Karpas-422 (cell line): Measurements from ENCODE around the gene CACNB2. TPM values are rescaled to one million over a fixed set of nuclear protein-coding genes. Genes with fewer than 3 reads are reported as not detected.

Source experiments
- DNase-seq: peaks from one replicate; pipeline ENCODE4 v3.0.0-alpha.2; 2015
- H2AFZ ChIP-seq: fragments of 200-600 bp; sonication (generic); 2 replicates; pipeline ENCODE4 v1.6.1; 2014; ENCODE audit warnings: antibody characterized with exemption, low read length, mixed read lengths
- H3K27ac ChIP-seq: fragments of 200-600 bp; sonication (generic); 2 replicates; pipeline ENCODE4 v1.5.1; 2014; ENCODE audit warnings: mild to moderate bottlenecking, low read length, moderate library complexity
- H3K27me3 ChIP-seq: fragments of 200-600 bp; sonication (generic); 2 replicates; pipeline ENCODE4 v1.6.1; 2014; ENCODE audit warnings: low read length, mixed read lengths
- H3K36me3 ChIP-seq: fragments of 200-600 bp; sonication (generic); 2 replicates; pipeline ENCODE4 v1.6.1; 2014; ENCODE audit warnings: low read length, mixed read lengths; ENCODE audit not compliant: insufficient read depth
- H3K4me1 ChIP-seq: fragments of 200-600 bp; sonication (generic); 2 replicates; pipeline ENCODE4 v1.6.1; 2014; ENCODE audit warnings: mild to moderate bottlenecking, low read length, mixed read lengths
- H3K4me2 ChIP-seq: fragments of 200-600 bp; sonication (generic); 2 replicates; pipeline ENCODE4 v1.6.1; 2014; ENCODE audit warnings: low read length, low read depth, mild to moderate bottlenecking; ENCODE audit not compliant: poor library complexity, severe bottlenecking
- H3K4me3 ChIP-seq: fragments of 200-600 bp; sonication (generic); 2 replicates; pipeline ENCODE4 v1.5.1; 2014; ENCODE audit warnings: mild to moderate bottlenecking, antibody characterized with exemption, low read length, mixed read lengths
- H3K79me2 ChIP-seq: fragments of 200-600 bp; sonication (generic); 2 replicates; pipeline ENCODE4 v1.6.1; 2014; ENCODE audit warnings: mild to moderate bottlenecking, low read length, mixed read lengths
- H3K9ac ChIP-seq: fragments of 200-600 bp; sonication (generic); 2 replicates; pipeline ENCODE4 v1.6.0; 2014; ENCODE audit warnings: low read length
- H3K9me2 ChIP-seq: fragments of 200-600 bp; sonication (generic), shearing (Covaris generic); replicated peaks from 2 replicates; pipeline ENCODE4 v1.6.0; 2014; ENCODE audit warnings: mild to moderate bottlenecking, low read length, moderate library complexity; ENCODE audit not compliant: insufficient read depth
- H3K9me3 ChIP-seq: fragments of 300-700, 200-600 bp; sonication (generic); 2 replicates; pipeline ENCODE4 v1.6.1; 2014; ENCODE audit warnings: low read length, mixed read lengths
- H4K20me1 ChIP-seq: fragments of 200-600 bp; sonication (generic); 2 replicates; pipeline ENCODE4 v1.6.1; 2014; ENCODE audit warnings: mild to moderate bottlenecking, antibody characterized with exemption, low read length, low read depth; ENCODE audit not compliant: insufficient read depth
- total RNA-seq: library from RNA; depleted of rRNA; stranded (reverse); fragments of >200 nt; shearing (Covaris generic); gene quantifications from 2 replicates; pipeline ENCODE4 v1.2.3, GENCODE V29; 2014; ENCODE audit warnings: low replicate concordance

The CACNB2 gene
- total RNA-seq, 1 experiment from 2014 or later: not detected

- no peak overlapping the region for H2AFZ ChIP-seq
Observed at GRCh38 chr10:18217577-18217976, 77.4 kb downstream of the CACNB2 start.

GRCh38 chr10:18219146-18219545 is 78.9 kb downstream of the CACNB2 start:
- Histone ChIP-seq H3K4me3 (no peak overlapping the region), H3K79me2 (no peaks in the 10 kb centered on the region), H3K9me2 (no peaks in the 10 kb centered on the region), H3K36me3 (no peaks in the 10 kb centered on the region), H3K9me3 (no peaks in the 10 kb centered on the region), H3K4me1 (no peaks in the 10 kb centered on the region), H3K27me3 (no peaks in the 10 kb centered on the region), H3K4me2 (no peak overlapping the region), H3K27ac (no peak overlapping the region), H2AFZ (no peak overlapping the region), H4K20me1 (no peaks in the 10 kb centered on the region), H3K9ac (no peak overlapping the region)
- no peak for DNase-seq

More at GRCh38 chr10:18217577-18217976, 77.4 kb downstream of the CACNB2 start:
- H3K36me3 ChIP-seq: no peaks in the 10 kb centered on the region
- no peak overlapping the region for H3K4me2 ChIP-seq
- H3K9me3 ChIP-seq: no peaks in the 10 kb centered on the region
- no peaks in the 10 kb centered on the region for H3K79me2 ChIP-seq
- no peak overlapping the region for H3K9ac ChIP-seq
- no peak for DNase-seq
- no peak overlapping the region for H3K27ac ChIP-seq
- no peaks in the 10 kb centered on the region for H4K20me1 ChIP-seq
- no peaks in the 10 kb centered on the region for H3K9me2 ChIP-seq
- H3K4me1 ChIP-seq: no peaks in the 10 kb centered on the region
- H3K4me3 ChIP-seq: no peak overlapping the region
- H3K27me3 ChIP-seq: no peaks in the 10 kb centered on the region

GRCh38 chr10:18221123-18221522 is 80.9 kb downstream of the CACNB2 start:
- H4K20me1 ChIP-seq: no peaks in the 10 kb centered on the region
- H2AFZ ChIP-seq: no peak overlapping the region
- H3K36me3 ChIP-seq: no peaks in the 10 kb centered on the region
- no peak for DNase-seq
- no peak overlapping the region for H3K9ac ChIP-seq
- H3K9me2 ChIP-seq: no peaks in the 10 kb centered on the region
- H3K79me2 ChIP-seq: no peaks in the 10 kb centered on the region
- H3K9me3 ChIP-seq: no peaks in the 10 kb centered on the region
- no peaks in the 10 kb centered on the region for H3K27me3 ChIP-seq
- H3K27ac ChIP-seq: no peak overlapping the region
- H3K4me1 ChIP-seq: no peaks in the 10 kb centered on the region
- H3K4me3 ChIP-seq: no peak overlapping the region
- H3K4me2 ChIP-seq: no peak overlapping the region

GRCh38 chr10:18221882-18222281 is 81.7 kb downstream of the CACNB2 start:
- H3K4me2 ChIP-seq: no peak overlapping the region
- no peak overlapping the region for H3K9ac ChIP-seq
- no peaks in the 10 kb centered on the region for H3K36me3 ChIP-seq
- H3K27ac ChIP-seq: no peak overlapping the region
- H3K9me3 ChIP-seq: no peaks in the 10 kb centered on the region
- no peaks in the 10 kb centered on the region for H3K27me3 ChIP-seq
- no peaks in the 10 kb centered on the region for H3K9me2 ChIP-seq
- no peaks in the 10 kb centered on the region for H3K79me2 ChIP-seq
- H4K20me1 ChIP-seq: no peaks in the 10 kb centered on the region
- H3K4me1 ChIP-seq: no peaks in the 10 kb centered on the region
- no peak for DNase-seq
- H3K4me3 ChIP-seq: no peak overlapping the region
- H2AFZ ChIP-seq: no peak overlapping the region

GRCh38 chr10:18222866-18223265 is 82.6 kb downstream of the CACNB2 start:
- Histone ChIP-seq H3K36me3 (no peaks in the 10 kb centered on the region), H3K4me2 (no peak overlapping the region), H3K4me3 (no peak overlapping the region), H3K9me3 (no peaks in the 10 kb centered on the region), H2AFZ (no peak overlapping the region), H3K27ac (no peak overlapping the region), H3K4me1 (no peaks in the 10 kb centered on the region), H4K20me1 (no peaks in the 10 kb centered on the region), H3K9ac (no peak overlapping the region), H3K27me3 (no peaks in the 10 kb centered on the region), H3K9me2 (no peaks in the 10 kb centered on the region), H3K79me2 (no peaks in the 10 kb centered on the region)
- DNase-seq: no peak

GRCh38 chr10:18223898-18224297 is 83.7 kb downstream of the CACNB2 start:
- H3K27ac ChIP-seq: no peak overlapping the region
- H3K4me1 ChIP-seq: no peaks in the 10 kb centered on the region
- no peaks in the 10 kb centered on the region for H4K20me1 ChIP-seq
- no peak for DNase-seq
- H3K27me3 ChIP-seq: no peaks in the 10 kb centered on the region
- no peak overlapping the region for H3K9ac ChIP-seq
- no peak overlapping the region for H3K4me2 ChIP-seq
- no peak overlapping the region for H2AFZ ChIP-seq
- H3K36me3 ChIP-seq: no peaks in the 10 kb centered on the region
- no peaks in the 10 kb centered on the region for H3K9me2 ChIP-seq
- no peak overlapping the region for H3K4me3 ChIP-seq
- no peaks in the 10 kb centered on the region for H3K79me2 ChIP-seq
- no peaks in the 10 kb centered on the region for H3K9me3 ChIP-seq

- no peaks in the 10 kb centered on the region for H3K79me2 ChIP-seq
- H2AFZ ChIP-seq: no peak overlapping the region
Observed at GRCh38 chr10:18224626-18225445, 84.6 kb downstream of the CACNB2 start.

GRCh38 chr10:18226336-18226735 is 86.1 kb downstream of the CACNB2 start:
- no peaks in the 10 kb centered on the region for H3K9me3 ChIP-seq
- no peaks in the 10 kb centered on the region for H3K79me2 ChIP-seq
- H3K9me2 ChIP-seq: no peaks in the 10 kb centered on the region; the same call in 1 of the 2 replicates
- no peaks in the 10 kb centered on the region for H3K4me1 ChIP-seq
- H3K4me3 ChIP-seq: no peak overlapping the region
- no peak overlapping the region for H2AFZ ChIP-seq
- no peak overlapping the region for H3K9ac ChIP-seq
- DNase-seq: no peak
- no peak overlapping the region for H3K4me2 ChIP-seq
- H3K36me3 ChIP-seq: no peaks in the 10 kb centered on the region
- H3K27me3 ChIP-seq: no peaks in the 10 kb centered on the region
- H3K27ac ChIP-seq: no peak overlapping the region
- H4K20me1 ChIP-seq: no peaks in the 10 kb centered on the region

More at GRCh38 chr10:18224626-18225445, 84.6 kb downstream of the CACNB2 start:
- H3K27me3 ChIP-seq: no peaks in the 10 kb centered on the region
- H3K4me2 ChIP-seq: no peak overlapping the region
- H4K20me1 ChIP-seq: no peaks in the 10 kb centered on the region
- H3K36me3 ChIP-seq: no peaks in the 10 kb centered on the region
- no peaks in the 10 kb centered on the region for H3K9me2 ChIP-seq
- H3K27ac ChIP-seq: no peak overlapping the region
- H3K4me3 ChIP-seq: no peak overlapping the region
- no peak for DNase-seq
- no peaks in the 10 kb centered on the region for H3K4me1 ChIP-seq
- H3K9me3 ChIP-seq: no peaks in the 10 kb centered on the region
- no peak overlapping the region for H3K9ac ChIP-seq
